GM21723 (cell line): Measurements from ENCODE around the gene HDHD2.
"Not testable (repeated sequence)": the region's sequence is repeated elsewhere in the genome, so short reads cannot be mapped to it uniquely, and the experiment has no call there.

Experiments used
- ATAC-seq: cut with Tn5 transposase; IDR thresholded peaks from one replicate; pipeline ENCODE4 v1.9.1; 2021; ENCODE audit warnings: mild to moderate bottlenecking, moderate library complexity; ENCODE audit not compliant: unreplicated experiment

HDHD2 gene, protein sequence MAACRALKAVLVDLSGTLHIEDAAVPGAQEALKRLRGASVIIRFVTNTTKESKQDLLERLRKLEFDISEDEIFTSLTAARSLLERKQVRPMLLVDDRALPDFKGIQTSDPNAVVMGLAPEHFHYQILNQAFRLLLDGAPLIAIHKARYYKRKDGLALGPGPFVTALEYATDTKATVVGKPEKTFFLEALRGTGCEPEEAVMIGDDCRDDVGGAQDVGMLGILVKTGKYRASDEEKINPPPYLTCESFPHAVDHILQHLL

GRCh38 chr18:47150029-47150823, at the start of gene HDHD2:
Gene HDHD2, minus strand, starts transcription at chr18:47150500. Its CDS starts 14,061 bp downstream, at chr18:47136439.
- peak; percentile 91 for ATAC-seq

- ATAC-seq: not testable (repeated sequence)
These were observed 45.7 kb upstream of the HDHD2 start for GRCh38 chr18:47195961-47196360.

GRCh38 chr18:47191961-47192360, 41.7 kb upstream of the HDHD2 start:
- no peak for ATAC-seq

GRCh38 chr18:47187721-47188120, 37.4 kb upstream of the HDHD2 start:
- ATAC-seq: no peak

- no peak for ATAC-seq
These were observed 34.2 kb upstream of the HDHD2 start for GRCh38 chr18:47184419-47185050.

DNA sequence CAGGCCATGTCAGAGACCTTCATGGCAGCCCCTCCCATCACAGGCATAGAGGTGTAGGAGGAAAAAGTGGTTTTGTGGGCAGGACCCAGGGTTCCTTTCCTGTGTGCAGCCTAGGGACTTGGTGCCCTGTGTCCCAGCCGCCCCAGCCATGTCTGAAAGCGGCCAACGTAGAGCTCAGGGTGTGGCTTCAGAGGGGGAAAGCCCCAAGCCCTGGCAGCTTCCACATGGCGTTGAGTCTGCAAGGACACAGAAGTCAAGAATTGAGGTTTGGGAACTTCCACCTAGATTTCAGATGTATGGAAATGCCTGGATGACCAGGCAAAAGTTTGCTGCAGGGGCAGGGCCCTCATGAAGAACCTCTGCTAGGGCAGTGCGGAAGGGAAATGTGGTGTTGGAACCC, 31.9 kb upstream of the HDHD2 start:
- ATAC-seq: not testable (repeated sequence)

DNA sequence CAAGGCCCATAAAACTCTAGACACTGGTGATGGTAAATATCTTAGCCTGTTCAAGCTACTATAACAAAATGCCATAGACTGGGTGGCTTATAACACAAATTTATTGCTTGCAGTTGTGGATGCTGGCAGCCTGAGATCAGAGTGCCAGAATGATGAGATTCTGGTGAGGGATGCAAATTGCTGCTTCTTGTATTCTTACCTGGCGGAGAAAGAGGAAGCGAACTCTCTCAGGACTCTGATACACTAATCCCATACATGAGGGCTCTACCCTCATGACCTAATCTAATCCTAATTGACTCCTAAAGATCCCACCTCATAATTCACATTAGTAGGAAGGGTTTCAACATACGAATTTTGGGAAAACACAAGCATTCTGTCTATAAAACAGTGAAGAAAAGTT, 30.5 kb upstream of the HDHD2 start:
- no peak for ATAC-seq

- no peak for ATAC-seq
These were observed 29.2 kb upstream of the HDHD2 start for GRCh38 chr18:47179520-47179919.

- ATAC-seq: peak; percentile 87
These were observed 25.7 kb upstream of the HDHD2 start, which contains the start of gene IER3IP1 for GRCh38 chr18:47175898-47176575. Gene IER3IP1, minus strand, starts transcription at chr18:47176364. Its CDS starts 87 bp downstream, at chr18:47176277.

GRCh38 chr18:47175283-47175897, 25.1 kb upstream of the HDHD2 start:
- peak; percentile 34 for ATAC-seq

GRCh38 chr18:47174545-47175116, 24.3 kb upstream of the HDHD2 start:
- no peak for ATAC-seq

GRCh38 chr18:47172476-47172875, 22.2 kb upstream of the HDHD2 start:
- no peak for ATAC-seq

DNA sequence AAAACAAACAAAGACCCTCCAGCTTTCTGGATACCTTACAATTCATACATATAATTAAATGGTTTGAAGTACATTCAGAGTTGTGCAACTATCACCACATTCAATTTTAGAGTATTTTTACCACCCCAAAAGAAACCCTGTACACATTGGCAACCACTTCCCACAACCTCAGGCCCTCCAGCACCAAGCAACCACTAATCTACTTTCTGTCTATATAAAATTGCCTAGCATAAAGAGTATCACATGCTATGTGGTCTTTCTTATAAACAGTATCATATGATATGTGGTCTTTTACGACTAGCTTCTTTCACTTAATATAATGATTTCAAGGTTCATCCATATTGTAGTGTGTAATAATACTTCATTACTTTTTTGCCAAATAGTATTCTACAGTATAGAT, 18.6 kb upstream of the HDHD2 start:
- no peak for ATAC-seq

DNA sequence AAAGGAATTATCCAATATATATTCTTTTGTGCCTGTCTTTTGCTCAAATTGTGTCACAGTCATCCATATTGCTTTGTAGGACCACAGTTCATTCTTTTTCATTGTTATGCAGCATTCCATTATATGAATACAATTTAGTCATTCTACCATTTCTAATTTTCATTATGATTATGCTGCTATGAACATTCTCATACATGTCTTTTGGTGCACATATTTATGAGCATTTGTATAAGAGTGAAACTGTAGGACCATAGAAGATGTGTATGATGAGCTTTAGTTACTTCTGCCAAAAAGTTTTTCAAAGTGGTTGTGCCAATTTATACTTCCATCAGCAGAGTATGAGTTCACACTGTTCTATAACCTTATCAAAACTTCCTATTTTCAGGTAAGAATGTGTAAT, 18.2 kb upstream of the HDHD2 start:
- ATAC-seq: no peak

GRCh38 chr18:47166294-47166693, 16.0 kb upstream of the HDHD2 start:
- no peak for ATAC-seq

DNA sequence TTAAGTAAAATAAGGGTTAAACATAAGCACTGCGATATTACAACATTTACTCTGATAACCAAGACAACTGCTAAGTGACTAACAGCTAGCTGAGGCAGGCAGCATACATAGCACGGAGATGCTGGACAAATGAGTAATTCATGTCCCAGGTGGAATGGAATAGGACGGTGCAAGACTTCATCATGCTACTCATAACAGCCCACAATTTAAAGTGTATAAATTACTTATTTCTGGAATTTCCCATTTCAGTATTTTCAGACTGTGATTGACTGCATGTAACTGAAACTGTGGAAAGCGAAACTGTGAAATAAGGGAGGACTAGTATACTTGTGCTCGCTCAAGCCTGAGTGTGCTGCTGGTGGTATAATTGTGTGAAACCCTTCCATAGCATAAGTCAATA, 12.9 kb upstream of the HDHD2 start:
- peak; percentile 73 for ATAC-seq

DNA sequence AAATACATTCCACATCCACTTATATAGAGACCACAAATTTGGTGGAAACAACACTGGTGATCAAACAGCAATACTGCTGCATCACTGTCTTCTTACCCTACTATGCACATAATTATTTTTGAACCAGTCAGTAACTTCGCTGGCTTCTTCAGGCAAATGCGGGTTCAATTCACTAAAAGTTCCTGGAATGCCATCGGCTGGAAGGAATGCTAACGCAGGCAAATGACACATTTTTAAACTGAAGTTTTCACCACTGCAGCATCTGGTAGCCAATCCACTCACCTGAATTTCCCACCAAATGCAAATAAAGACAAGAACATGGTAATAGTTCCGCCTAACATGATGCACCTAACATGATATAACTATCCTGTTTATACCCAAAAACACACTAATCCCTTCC, 10.0 kb upstream of the HDHD2 start:
- ATAC-seq: no peak

DNA sequence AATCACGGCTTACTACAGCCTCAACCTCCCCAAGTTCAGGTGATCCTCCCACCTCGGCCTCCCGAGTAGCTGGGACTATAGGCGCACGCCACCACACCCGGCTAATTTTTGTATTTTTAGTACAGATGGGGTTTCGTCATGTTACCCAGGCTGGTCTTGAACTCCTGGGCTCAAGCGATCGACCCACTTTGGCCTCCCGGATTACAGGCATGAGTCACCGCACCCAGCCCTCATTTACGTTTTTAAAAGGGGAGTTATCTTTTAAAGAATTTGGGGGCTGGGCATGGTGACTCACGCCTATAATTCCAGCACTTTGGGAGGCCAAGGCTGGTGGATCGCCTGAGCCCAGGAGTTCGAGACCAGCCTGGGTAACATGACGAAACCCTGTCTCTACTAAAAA, 8.1 kb upstream of the HDHD2 start:
- not testable (repeated sequence) for ATAC-seq

- no peak for ATAC-seq
These were observed 1.1 kb upstream of the HDHD2 start for GRCh38 chr18:47151439-47151838.

DNA sequence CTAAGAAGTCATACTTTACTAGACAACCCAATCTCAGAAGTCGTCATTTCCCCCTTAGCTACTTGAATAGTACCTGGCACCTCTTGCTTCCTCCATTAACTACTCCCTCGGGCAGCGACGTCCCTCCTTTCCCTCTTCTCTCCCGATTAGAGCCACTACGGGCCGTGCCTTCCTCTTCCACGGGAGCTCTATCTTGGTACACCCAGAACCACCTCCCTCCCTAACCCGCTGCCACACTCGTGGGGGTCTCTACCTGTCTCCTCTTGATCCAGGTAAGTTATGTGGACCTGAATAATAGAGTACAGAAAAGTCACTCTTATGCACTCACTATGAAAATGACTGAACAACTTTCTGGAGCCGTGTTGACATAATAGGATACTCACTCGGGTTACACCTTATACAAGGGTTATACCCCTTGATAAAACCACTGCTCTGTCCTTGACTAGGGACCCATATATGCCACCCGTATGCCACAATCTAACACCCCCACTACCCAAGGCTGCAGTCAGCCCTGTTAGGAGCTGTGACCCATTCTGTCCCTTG, 595 bp upstream of the HDHD2 start:
- ATAC-seq: peak; percentile 18
